Caco-2 (cell line): ENCODE data around the gene GAL3ST3. TPM values are rescaled to one million over a fixed set of nuclear protein-coding genes. Genes with fewer than 3 reads are reported as not detected.

Experiments
- BruUV-seq: library from RNA; stranded (reverse); fragments of 400-500 nt; replicated peaks from 2 replicates; lab custom pipeline; 2021; lab: Mats Ljungman, UMichigan
- CTCF ChIA-PET: fragments of 300-600 bp; sonication (Branson Sonifier 250); formaldehyde crosslinking; loops from one replicate; lab custom pipeline; 2022; ENCODE audit warnings: antibody characterized with exemption; lab: Charles Lee
- POLR2A ChIA-PET: fragments of 300-600 bp; sonication (Branson Sonifier 250); formaldehyde crosslinking; loops from one replicate; lab custom pipeline; 2022; ENCODE audit warnings: antibody characterized with exemption; lab: Charles Lee
- DNase-seq, 2 experiments: peaks; one replicate each; pipeline versions ENCODE4 v3.0.0 to v3.0.0-alpha.2; 2020 to 2022
- H3K27me3 ChIP-seq: replicated peaks from 2 replicates; pipeline ENCODE4 v1.6.0; 2011; ENCODE audit warnings: low read length; ENCODE audit not compliant: control insufficient read depth, insufficient read depth
- H3K36me3 ChIP-seq: 2 replicates; pipeline ENCODE4 v1.5.1; 2011; ENCODE audit warnings: low read length; ENCODE audit not compliant: control insufficient read depth, insufficient read depth
- H3K4me1 ChIP-seq: fragments of 250-450 bp; sonication (Bioruptor Pico); 2 replicates; pipeline ENCODE4 v1.5.1; 2020; ENCODE audit warnings: mild to moderate bottlenecking
- H3K4me3 ChIP-seq: 2 replicates; pipeline ENCODE4 v1.5.1; 2011; ENCODE audit warnings: low read depth, mild to moderate bottlenecking, control low read depth, low read length
- H3K9me3 ChIP-seq: fragments of 250-450 bp; sonication (Bioruptor Pico); 2 replicates; pipeline ENCODE4 v1.5.1; 2020; ENCODE audit warnings: mild to moderate bottlenecking, moderate library complexity
- H3K27ac Mint-ChIP-seq: one replicate; pipeline ENCODE4 v1.8.0; 2022; ENCODE audit warnings: mixed read lengths; ENCODE audit not compliant: unreplicated experiment
- H3K27me3 Mint-ChIP-seq: one replicate; pipeline ENCODE4 v1.8.0; 2022; ENCODE audit warnings: mixed read lengths; ENCODE audit not compliant: insufficient read depth, unreplicated experiment
- H3K36me3 Mint-ChIP-seq: one replicate; pipeline ENCODE4 v1.8.0; 2022; ENCODE audit warnings: mild to moderate bottlenecking, mixed read lengths; ENCODE audit not compliant: insufficient read depth, unreplicated experiment
- H3K4me1 Mint-ChIP-seq: one replicate; pipeline ENCODE4 v1.8.0; 2022; ENCODE audit warnings: low read depth, mixed read lengths; ENCODE audit not compliant: unreplicated experiment
- H3K4me3 Mint-ChIP-seq: one replicate; pipeline ENCODE4 v1.8.0; 2022; ENCODE audit warnings: mild to moderate bottlenecking, moderate library complexity, mixed read lengths; ENCODE audit not compliant: unreplicated experiment
- H3K9me3 Mint-ChIP-seq: one replicate; pipeline ENCODE4 v1.8.0; 2022; ENCODE audit warnings: mixed read lengths; ENCODE audit not compliant: unreplicated experiment
- CTCF ChIP-seq, 2 experiments: fragments of 200-600 bp in 1 of 2; IDR thresholded peaks; 1 replicate in 1 of 2; 2 replicates in 1 of 2; pipeline versions ENCODE4 v1.5.1 to v1.8.0; 2011 to 2022; ENCODE audit warnings: antibody characterized with exemption in 1 of 2, control low read depth in 1 of 2, inconsistent platforms in 1 of 2, low read depth in 1 of 2, low read length in 1 of 2, mild to moderate bottlenecking in 1 of 2, moderate library complexity in 1 of 2; ENCODE audit not compliant: insufficient read depth in 1 of 2, severe bottlenecking in 1 of 2, unreplicated experiment in 1 of 2
- intact Hi-C: fragments of 100-400 bp; cut with micrococcal nuclease; formaldehyde crosslinking; loops from one replicate; pipeline ENCODE4 v1.10.0; 2022; ENCODE audit not compliant: unreplicated experiment
- total RNA-seq: library from RNA; stranded (reverse); gene quantifications from 2 replicates; pipeline ENCODE4 v1.2.3, GENCODE V29; 2022

The GAL3ST3 gene
- total RNA-seq, 1 experiment from 2014 or later: not detected

- Histone ChIP-seq H3K4me1 (peaks cover 3% of the 10 kb centered on the region; the same call in 1 of the 2 replicates), H3K4me3 (no peak overlapping the region), H3K9me3 (no peaks in the 10 kb centered on the region), H3K36me3 (no peaks in the 10 kb centered on the region), H3K27me3 (no peaks in the 10 kb centered on the region)
- H3K27ac Mint-ChIP-seq: no peak overlapping the region
- peaks cover 5% of the 10 kb centered on the region for H3K4me1 Mint-ChIP-seq
- no peak overlapping the region for H3K4me3 Mint-ChIP-seq
- CTCF ChIA-PET: no interaction called here
- peaks cover 7% of the 10 kb centered on the region for H3K36me3 Mint-ChIP-seq
- intact Hi-C loops: no loop called here
- BruUV-seq: no TSS peak
- H3K27me3 Mint-ChIP-seq: no peaks in the 10 kb centered on the region
- POLR2A ChIA-PET: no interaction called here
- TF ChIP-seq CTCF (IDR thresholded peaks at IDR 0.05; ENCODE audit: insufficient read depth in 1 of 2, low read depth in 1 of 2, low read length in 1 of 2, severe bottlenecking in 1 of 2, unreplicated experiment in 1 of 2): no peak
- no peak for DNase-seq
- no peaks in the 10 kb centered on the region for H3K9me3 Mint-ChIP-seq
Observed at GRCh38 chr11:66089067-66089466, 40.1 kb upstream of the GAL3ST3 start.

GRCh38 chr11:66087148-66087908 is 38.4 kb upstream of the GAL3ST3 start:
- H3K27me3 Mint-ChIP-seq: no peaks in the 10 kb centered on the region
- H3K4me3 ChIP-seq: no peak overlapping the region
- H3K4me1 Mint-ChIP-seq: peaks cover 10% of the 10 kb centered on the region
- H3K27me3 ChIP-seq: no peaks in the 10 kb centered on the region
- no peaks in the 10 kb centered on the region for H3K9me3 ChIP-seq
- H3K36me3 Mint-ChIP-seq: peaks cover 7% of the 10 kb centered on the region
- no peak for DNase-seq
- no peaks in the 10 kb centered on the region for H3K9me3 Mint-ChIP-seq
- no TSS peak for BruUV-seq
- intact Hi-C loops: no loop called here
- no peaks in the 10 kb centered on the region for H3K36me3 ChIP-seq
- peaks cover 20% of the 10 kb centered on the region for H3K4me1 ChIP-seq
- H3K4me3 Mint-ChIP-seq: no peak overlapping the region
- ChIA-PET CTCF (no interaction called here), POLR2A (no interaction called here)
- H3K27ac Mint-ChIP-seq: no peak overlapping the region
- TF ChIP-seq CTCF (IDR thresholded peaks at IDR 0.05; ENCODE audit: insufficient read depth in 1 of 2, low read depth in 1 of 2, low read length in 1 of 2, severe bottlenecking in 1 of 2, unreplicated experiment in 1 of 2): no peak

- no peak overlapping the region for H3K4me3 Mint-ChIP-seq
- H3K9me3 Mint-ChIP-seq: no peaks in the 10 kb centered on the region
- no peak overlapping the region for H3K27ac Mint-ChIP-seq
- intact Hi-C loops: no loop called here
- peaks cover 32% of the 10 kb centered on the region for H3K4me1 ChIP-seq
- DNase-seq: no peak
- ChIA-PET POLR2A (no interaction called here), CTCF (no interaction called here)
- H3K36me3 Mint-ChIP-seq: no peaks in the 10 kb centered on the region
- H3K4me1 Mint-ChIP-seq: peaks cover 15% of the 10 kb centered on the region
- H3K9me3 ChIP-seq: no peaks in the 10 kb centered on the region
- no TSS peak for BruUV-seq
- no peaks in the 10 kb centered on the region for H3K27me3 Mint-ChIP-seq
- TF ChIP-seq CTCF (IDR thresholded peaks at IDR 0.05; ENCODE audit: insufficient read depth in 1 of 2, low read depth in 1 of 2, low read length in 1 of 2, severe bottlenecking in 1 of 2, unreplicated experiment in 1 of 2): no peak
- H3K36me3 ChIP-seq: no peaks in the 10 kb centered on the region
- H3K27me3 ChIP-seq: no peaks in the 10 kb centered on the region
- no peak overlapping the region for H3K4me3 ChIP-seq
Observed at GRCh38 chr11:66084821-66085475, 36.0 kb upstream of the GAL3ST3 start.
